COLO668 (cell line): Measurements from ENCODE around the gene SDHAF3.
"Not testable (repeated sequence)": the region's sequence is repeated elsewhere in the genome, so short reads cannot be mapped to it uniquely, and the experiment has no call there.

Experiments
- DNase-seq: peaks from one replicate; lab custom pipeline; 2025; ENCODE audit not compliant: unreplicated experiment; lab: John Stamatoyannopoulos, UW

Gene SDHAF3

GRCh38 chr7:97123115-97123514, 5.6 kb downstream of the SDHAF3 start:
- DNase-seq, result not testable (repeated sequence)

- no peak for DNase-seq
These were observed 9.1 kb downstream of the SDHAF3 start for GRCh38 chr7:97126483-97127171.

GRCh38 chr7:97128736-97129135, 11.2 kb downstream of the SDHAF3 start:
- no peak for DNase-seq

- no peak for DNase-seq
These were observed 13.1 kb downstream of the SDHAF3 start for GRCh38 chr7:97130417-97131139.

GRCh38 chr7:97133159-97133558, 15.7 kb downstream of the SDHAF3 start:
- no peak for DNase-seq

GRCh38 chr7:97138830-97139229, 21.3 kb downstream of the SDHAF3 start:
- DNase-seq, result no peak

GRCh38 chr7:97145068-97145467, 27.6 kb downstream of the SDHAF3 start:
- DNase-seq, result no peak

- DNase-seq, result no peak
These were observed 32.3 kb downstream of the SDHAF3 start for GRCh38 chr7:97149843-97150242.

- DNase-seq, result no peak
These were observed 38.5 kb downstream of the SDHAF3 start for GRCh38 chr7:97155897-97156418.

GRCh38 chr7:97159984-97160383, 42.5 kb downstream of the SDHAF3 start:
- DNase-seq, result not testable (repeated sequence)

- DNase-seq, result not testable (repeated sequence)
These were observed 44.1 kb downstream of the SDHAF3 start for GRCh38 chr7:97161609-97162008.

GRCh38 chr7:97166308-97166707, 48.8 kb downstream of the SDHAF3 start:
- DNase-seq, result no peak

- DNase-seq, result no peak
These were observed 49.7 kb downstream of the SDHAF3 start for GRCh38 chr7:97167176-97167575.

- DNase-seq, result no peak
These were observed 50.3 kb downstream of the SDHAF3 start for GRCh38 chr7:97167749-97168148.

GRCh38 chr7:97174303-97174702, 56.8 kb downstream of the SDHAF3 start:
- DNase-seq, result no peak

GRCh38 chr7:97179454-97180104, 62.1 kb downstream of the SDHAF3 start:
- peak; percentile 29 for DNase-seq

- no peak for DNase-seq
These were observed 69.6 kb downstream of the SDHAF3 start for GRCh38 chr7:97187067-97187466.

- DNase-seq, result not testable (repeated sequence)
These were observed 78.7 kb downstream of the SDHAF3 start for GRCh38 chr7:97196174-97196573.

GRCh38 chr7:97198596-97198995, 81.1 kb downstream of the SDHAF3 start:
- no peak for DNase-seq

- no peak for DNase-seq
These were observed 82.5 kb downstream of the SDHAF3 start for GRCh38 chr7:97200018-97200417.

- no peak for DNase-seq
These were observed 86.5 kb downstream of the SDHAF3 start for GRCh38 chr7:97203957-97204356.

- no peak for DNase-seq
These were observed 87.3 kb downstream of the SDHAF3 start for GRCh38 chr7:97204821-97205220.
